Osteocyte (in vitro differentiated cells): ENCODE data around the gene ZFYVE28. TPM values are rescaled to one million over a fixed set of nuclear protein-coding genes. Genes with fewer than 3 reads are reported as not detected.

Source experiments
- DNase-seq: peaks from one replicate; pipeline ENCODE4 v3.0.0; 2021; ENCODE audit warnings: mixed read lengths; ENCODE audit not compliant: unreplicated experiment; ENCODE audit errors: extremely low spot score
- H3K27ac Mint-ChIP-seq: one replicate; pipeline ENCODE4 v1.8.0; 2021; ENCODE audit warnings: mild to moderate bottlenecking, mixed read lengths; ENCODE audit not compliant: unreplicated experiment
- H3K27me3 Mint-ChIP-seq: one replicate; pipeline ENCODE4 v1.8.0; 2021; ENCODE audit warnings: mixed read lengths; ENCODE audit not compliant: unreplicated experiment
- H3K36me3 Mint-ChIP-seq: one replicate; pipeline ENCODE4 v1.8.0; 2021; ENCODE audit warnings: mixed read lengths; ENCODE audit not compliant: unreplicated experiment
- H3K4me1 Mint-ChIP-seq: one replicate; pipeline ENCODE4 v1.8.0; 2021; ENCODE audit warnings: mixed read lengths; ENCODE audit not compliant: unreplicated experiment
- H3K4me3 Mint-ChIP-seq: one replicate; pipeline ENCODE4 v1.8.0; 2021; ENCODE audit warnings: mild to moderate bottlenecking, moderate library complexity, mixed read lengths; ENCODE audit not compliant: unreplicated experiment
- H3K9me3 Mint-ChIP-seq: one replicate; pipeline ENCODE4 v1.8.0; 2021; ENCODE audit warnings: mixed read lengths; ENCODE audit not compliant: unreplicated experiment
- CTCF ChIP-seq: fragments of 200-600 bp; sonication (generic); IDR thresholded peaks from 2 replicates; pipeline ENCODE4 v1.5.0; 2021; ENCODE audit warnings: antibody characterized with exemption, mild to moderate bottlenecking, moderate library complexity
- total RNA-seq: library from RNA; stranded (reverse); gene quantifications from 2 replicates; pipeline ENCODE4 v1.2.1, GENCODE V29; 2021

ZFYVE28 gene
- total RNA-seq, 1 donor from 2014 or later: 3.4 TPM

GRCh38 chr4:2271279-2272025, 147.0 kb downstream of the ZFYVE28 start:
- no peaks in the 10 kb centered on the region for H3K36me3 Mint-ChIP-seq
- H3K27ac Mint-ChIP-seq: no peak overlapping the region
- H3K4me1 Mint-ChIP-seq: no peaks in the 10 kb centered on the region
- H3K4me3 Mint-ChIP-seq: no peak overlapping the region
- TF ChIP-seq CTCF: no peak
- H3K27me3 Mint-ChIP-seq: no peaks in the 10 kb centered on the region
- no peaks in the 10 kb centered on the region for H3K9me3 Mint-ChIP-seq
- no peak for DNase-seq

- no peak overlapping the region for H3K4me3 Mint-ChIP-seq
- H3K27ac Mint-ChIP-seq: no peak overlapping the region
Measured at GRCh38 chr4:2270341-2271165, 147.9 kb downstream of the ZFYVE28 start.

DNA sequence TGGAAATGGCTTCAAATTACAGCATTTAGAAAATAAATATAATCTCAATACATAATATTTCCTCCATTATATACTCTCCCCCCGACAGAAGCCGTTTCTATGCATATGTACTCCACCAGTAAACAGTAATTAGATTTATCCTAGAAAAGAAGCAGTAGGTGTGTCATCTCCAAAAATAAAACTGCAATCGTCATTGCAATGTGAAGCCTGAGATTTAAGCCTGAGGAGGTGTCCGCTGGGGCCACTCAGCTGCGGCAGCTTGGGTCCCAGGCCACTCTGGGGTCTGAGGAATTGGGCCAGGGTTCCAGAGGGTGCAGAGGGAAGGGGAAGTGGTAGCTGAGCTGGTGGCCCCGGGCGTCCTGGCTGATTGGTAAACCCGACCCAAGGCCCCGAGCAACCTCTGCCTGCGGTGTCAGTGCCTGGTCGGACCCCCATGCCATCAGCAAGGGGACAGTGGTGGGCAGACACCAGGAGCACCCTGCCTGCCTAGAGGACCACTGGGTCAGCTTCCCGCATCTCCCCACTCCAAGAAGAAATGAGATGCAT, 148.8 kb downstream of the ZFYVE28 start:
- Mint-ChIP-seq H3K9me3 (no peaks in the 10 kb centered on the region), H3K27ac (no peak overlapping the region), H3K36me3 (no peaks in the 10 kb centered on the region), H3K4me1 (no peaks in the 10 kb centered on the region), H3K27me3 (no peaks in the 10 kb centered on the region), H3K4me3 (no peak overlapping the region)
- no peak for TF ChIP-seq CTCF
- no peak for DNase-seq

More at GRCh38 chr4:2270341-2271165, 147.9 kb downstream of the ZFYVE28 start:
- Mint-ChIP-seq H3K27me3 (no peaks in the 10 kb centered on the region), H3K36me3 (no peaks in the 10 kb centered on the region), H3K9me3 (no peaks in the 10 kb centered on the region), H3K4me1 (no peaks in the 10 kb centered on the region)
- DNase-seq: no peak
- no peak for TF ChIP-seq CTCF

- Mint-ChIP-seq H3K4me3 (no peak overlapping the region), H3K4me1 (no peaks in the 10 kb centered on the region), H3K9me3 (no peaks in the 10 kb centered on the region), H3K36me3 (no peaks in the 10 kb centered on the region), H3K27ac (no peak overlapping the region), H3K27me3 (no peaks in the 10 kb centered on the region)
- TF ChIP-seq CTCF: no peak
- DNase-seq: no peak
Measured at GRCh38 chr4:2269206-2269531, 149.3 kb downstream of the ZFYVE28 start.
